DMS79 (cell line): ENCODE data around the gene KCND2.
A peak's percentile ranks its signal among the peaks of the same experiment; 100 is the strongest.
"Not testable (repeated sequence)": the region's sequence is repeated elsewhere in the genome, so short reads cannot be mapped to it uniquely, and the experiment has no call there.

ENCODE experiments used
- DNase-seq: peaks from one replicate; lab custom pipeline; 2025; lab: John Stamatoyannopoulos, UW

KCND2 gene

DNA sequence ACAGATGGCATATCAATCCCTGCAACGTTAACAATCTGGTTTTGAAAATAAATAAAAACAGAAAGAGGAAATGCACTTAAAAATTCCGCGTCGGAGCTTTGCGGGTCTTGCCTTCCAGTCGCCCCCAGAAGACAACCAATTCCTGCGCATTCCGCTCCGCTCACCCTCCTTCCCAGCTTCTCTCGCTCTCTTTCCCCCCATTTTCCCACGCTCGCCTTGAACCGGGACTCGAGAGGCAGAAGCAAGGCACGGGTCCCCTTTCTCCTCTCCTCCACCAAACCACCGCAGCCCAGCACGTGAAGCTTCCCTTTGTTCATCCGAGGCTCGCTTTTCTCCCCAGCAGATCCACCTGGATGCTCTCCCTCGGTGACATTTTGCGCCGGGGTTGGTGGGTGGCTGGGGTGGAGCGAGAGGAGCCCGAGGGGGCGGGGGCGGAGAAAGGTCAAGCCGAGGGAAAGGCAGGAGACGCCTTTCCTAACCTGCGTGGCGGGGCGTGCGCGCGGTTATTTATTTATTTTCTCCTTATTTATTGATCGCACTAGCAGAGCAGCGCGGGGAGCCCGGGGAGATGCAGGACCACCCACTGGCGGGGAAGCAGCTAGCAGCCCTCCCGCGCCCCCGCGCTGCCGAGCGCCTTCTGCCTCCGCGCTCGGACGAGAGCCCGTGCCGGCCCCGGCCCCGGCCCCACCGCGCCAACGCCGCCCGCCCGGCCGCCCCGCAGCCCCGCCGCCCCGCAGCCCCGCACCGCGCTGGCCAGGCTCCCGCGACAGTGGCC, at the start of gene KCND2:
Gene KCND2, plus strand, starts transcription at position 475 of the 775 bp plus-strand sequence.
- no peak for DNase-seq

DNA sequence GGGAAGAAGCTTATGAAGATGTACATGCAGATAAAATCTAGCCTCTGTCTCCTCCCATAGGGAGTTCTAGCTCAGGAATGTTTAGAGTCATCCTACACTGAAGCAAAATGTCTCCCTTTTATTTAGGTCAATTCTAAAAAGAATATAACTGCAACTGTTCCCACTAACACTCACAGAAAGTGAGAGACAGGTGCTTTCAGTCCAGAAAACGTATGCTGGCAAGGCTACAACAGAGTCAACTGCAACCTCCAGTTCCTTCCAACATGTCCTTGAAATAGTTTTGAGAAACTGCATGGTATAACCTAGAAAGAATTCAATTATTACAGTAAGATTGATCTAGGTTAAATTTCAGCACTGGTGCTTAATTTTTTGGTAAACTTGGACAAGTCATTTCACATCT, 46.8 kb upstream of the KCND2 start:
- no peak for DNase-seq

DNA sequence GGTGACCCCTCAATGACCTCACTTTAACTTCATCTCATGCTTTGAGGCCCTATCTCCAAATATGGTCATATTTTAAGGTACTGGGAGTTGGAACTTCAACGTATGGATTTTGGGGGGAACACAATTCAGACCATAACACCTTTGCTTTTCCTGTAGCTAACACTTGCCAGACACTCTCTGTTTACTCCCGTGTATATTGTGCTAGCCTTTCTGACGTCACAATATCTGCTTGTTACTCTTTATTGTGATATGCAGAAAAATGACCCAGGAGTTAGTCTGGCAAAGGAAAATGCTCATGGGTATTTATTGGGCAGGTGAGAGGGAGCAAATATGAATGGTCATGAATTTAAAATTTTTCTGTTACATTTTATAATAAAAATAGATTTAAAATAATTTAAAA, 45.7 kb upstream of the KCND2 start:
- DNase-seq = no peak

- DNase-seq = no peak
Measured at GRCh38 chr7:120229084-120229483, 43.9 kb upstream of the KCND2 start.

DNA sequence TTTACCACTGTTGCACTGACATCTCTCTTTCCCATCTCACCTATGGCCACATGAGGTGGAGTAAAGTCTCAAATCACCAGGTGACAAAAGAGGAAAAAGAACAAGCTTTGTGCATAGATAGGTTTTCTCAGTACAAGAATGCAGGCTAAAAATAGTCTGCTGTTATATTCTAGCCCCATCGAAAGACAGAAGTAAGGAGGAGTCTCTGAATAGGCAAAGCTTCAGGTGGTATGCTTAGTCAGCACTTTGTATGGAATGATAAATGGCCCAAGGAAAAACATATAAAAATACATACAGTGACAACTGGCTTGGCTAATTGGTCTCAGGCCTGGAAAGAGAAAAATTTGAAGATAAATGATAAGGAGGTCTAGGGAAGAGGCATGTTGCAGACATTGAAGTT, 39.6 kb upstream of the KCND2 start:
- DNase-seq = no peak

DNA sequence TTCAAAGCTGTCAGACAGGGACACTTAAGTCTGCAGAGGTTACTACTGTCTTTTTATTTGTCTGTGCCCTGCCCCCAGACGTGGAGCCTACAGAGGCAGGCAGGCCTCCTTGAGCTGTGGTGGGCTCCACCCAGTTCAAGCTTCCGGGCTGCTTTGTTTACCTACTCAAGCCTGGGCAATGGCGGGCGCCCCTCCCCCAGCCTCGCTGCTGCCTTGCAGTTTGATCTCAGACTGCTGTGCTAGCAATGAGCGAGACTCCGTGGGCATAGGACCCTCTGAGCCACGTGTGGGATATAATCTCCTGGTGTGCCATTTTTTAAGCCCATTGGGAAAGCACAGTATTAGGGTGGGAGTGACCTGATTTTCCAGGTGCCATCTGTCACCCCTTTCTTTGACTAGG, 32.6 kb upstream of the KCND2 start:
- not testable (repeated sequence) for DNase-seq

GRCh38 chr7:120241973-120242372, 31.0 kb upstream of the KCND2 start:
- no peak for DNase-seq

GRCh38 chr7:120254845-120255244, 18.1 kb upstream of the KCND2 start:
- DNase-seq = no peak

GRCh38 chr7:120256344-120257070, 16.5 kb upstream of the KCND2 start:
- DNase-seq = no peak

DNA sequence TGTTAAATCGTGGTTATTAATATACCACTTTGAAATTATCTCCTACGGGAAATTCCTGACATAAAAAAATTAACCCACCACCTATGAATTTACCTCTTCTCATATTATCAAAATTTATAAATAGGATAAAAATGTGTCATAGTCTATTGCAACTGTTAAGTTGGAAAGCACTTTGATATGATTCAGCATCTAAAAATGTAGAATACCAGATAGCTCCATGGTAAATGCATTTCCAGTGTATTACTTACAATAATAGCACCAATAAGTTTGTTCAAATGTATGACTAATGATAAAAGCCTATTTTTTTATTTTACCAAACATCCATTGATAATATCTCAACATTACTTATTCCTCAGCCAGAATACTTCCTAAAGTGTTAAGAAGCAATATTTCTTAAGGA, 13.6 kb upstream of the KCND2 start:
- DNase-seq = no peak

- no peak for DNase-seq
Measured at GRCh38 chr7:120260111-120260510, 12.9 kb upstream of the KCND2 start.

GRCh38 chr7:120272261-120272660, 714 bp upstream of the KCND2 start:
- no peak for DNase-seq

DNA sequence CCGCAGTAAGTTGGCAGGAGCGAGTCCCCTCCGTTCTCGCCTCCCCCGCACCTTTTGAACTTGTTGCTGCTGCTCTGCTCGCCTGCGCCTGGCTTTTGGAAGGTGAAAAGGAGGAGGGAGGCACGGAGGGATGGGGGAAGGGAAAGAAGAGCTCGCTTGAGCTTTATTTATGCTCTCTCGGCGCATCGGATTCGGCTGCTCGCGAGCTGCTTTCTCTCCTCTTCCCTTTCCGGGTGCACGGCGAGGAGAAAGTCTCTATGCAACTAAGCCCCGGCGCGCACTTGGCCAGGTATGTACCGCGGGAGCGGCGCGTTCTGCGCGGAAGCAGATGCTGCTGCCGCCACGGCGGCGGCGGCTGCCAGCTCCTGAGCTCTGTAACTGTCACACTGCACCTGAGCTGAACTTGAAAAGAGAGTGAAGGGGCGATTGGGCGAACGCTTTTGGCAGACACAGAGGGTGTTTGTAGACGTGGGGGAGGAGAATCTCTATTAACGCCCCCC, 551 bp downstream of the KCND2 start:
- peak; percentile 13 for DNase-seq

DNA sequence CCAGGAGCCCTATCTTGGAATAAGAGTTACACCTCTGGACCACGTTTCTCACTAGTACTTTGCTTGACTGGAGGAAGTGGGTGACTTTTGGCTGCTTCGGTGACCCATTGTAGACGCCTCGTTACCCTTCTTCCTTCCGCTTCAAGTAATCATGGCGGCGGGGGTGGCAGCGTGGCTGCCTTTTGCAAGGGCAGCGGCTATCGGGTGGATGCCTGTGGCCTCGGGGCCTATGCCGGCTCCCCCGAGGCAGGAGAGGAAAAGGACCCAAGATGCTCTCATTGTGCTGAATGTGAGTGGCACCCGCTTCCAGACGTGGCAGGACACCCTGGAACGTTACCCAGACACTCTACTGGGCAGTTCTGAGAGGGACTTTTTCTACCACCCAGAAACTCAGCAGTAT, 1.5 kb downstream of the KCND2 start:
- DNase-seq = no peak

- DNase-seq = no peak
Measured at GRCh38 chr7:120274899-120275298, 1.9 kb downstream of the KCND2 start.

- DNase-seq = no peak
Measured at GRCh38 chr7:120276720-120277119, 3.7 kb downstream of the KCND2 start.

GRCh38 chr7:120278773-120279172, 5.8 kb downstream of the KCND2 start:
- no peak for DNase-seq

DNA sequence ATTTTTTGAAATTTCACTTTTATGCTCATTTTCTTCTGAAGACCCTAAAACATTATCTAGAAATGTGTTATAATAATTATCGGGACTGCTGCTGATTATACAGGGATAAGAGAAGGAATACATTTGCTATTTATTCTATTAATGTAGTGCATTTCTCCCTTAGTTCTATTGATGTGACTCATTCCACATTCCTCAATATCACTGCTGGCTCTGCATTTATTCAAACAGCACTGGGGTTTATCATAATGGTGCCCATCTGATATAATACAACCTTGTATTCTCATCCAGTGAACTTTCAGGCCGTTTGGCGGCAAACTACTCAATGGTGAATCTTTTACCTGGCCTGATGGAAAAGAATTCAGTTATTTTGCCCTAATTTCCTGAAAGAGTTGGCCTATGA, 7.8 kb downstream of the KCND2 start:
- no peak for DNase-seq

DNA sequence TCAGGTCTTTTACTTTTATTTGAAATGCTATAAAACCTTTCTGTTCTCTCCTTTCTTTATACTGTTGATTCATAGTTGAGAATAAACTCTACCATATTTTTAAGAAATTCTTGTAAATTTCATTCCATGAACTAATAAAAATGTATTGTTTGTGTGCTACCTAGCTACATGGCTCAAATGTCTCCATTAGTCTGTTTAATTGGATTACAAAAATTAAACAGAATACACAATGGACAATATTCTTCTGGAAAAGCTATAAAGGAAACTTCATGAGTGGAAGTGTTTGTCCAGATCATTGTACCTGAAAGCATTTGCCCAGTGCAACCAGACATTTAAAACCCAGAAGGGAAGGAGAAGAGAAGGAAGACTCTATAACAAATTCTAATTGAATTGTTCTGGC, 20.1 kb downstream of the KCND2 start:
- no peak for DNase-seq

DNA sequence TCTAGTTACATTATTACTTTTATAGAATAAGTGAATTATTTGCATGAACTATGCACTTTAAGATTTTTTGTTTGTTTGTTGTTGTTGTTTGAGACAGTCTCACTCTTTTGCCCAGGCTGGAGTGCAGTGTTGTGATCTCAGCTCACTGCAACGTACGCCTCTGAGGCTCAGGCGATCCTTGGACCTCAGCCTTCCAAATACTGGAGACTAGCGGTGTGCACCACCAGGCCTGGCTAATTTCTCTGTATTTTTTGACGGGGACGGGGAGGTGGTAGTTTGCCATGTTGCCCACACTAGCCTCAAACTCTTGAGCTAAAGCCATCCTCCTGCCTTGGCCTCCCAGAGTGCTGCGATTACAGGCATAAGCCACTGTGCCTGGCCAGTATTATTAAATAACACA, 29.2 kb downstream of the KCND2 start:
- DNase-seq = no peak

GRCh38 chr7:120303105-120303504, 30.1 kb downstream of the KCND2 start:
- no peak for DNase-seq

DNA sequence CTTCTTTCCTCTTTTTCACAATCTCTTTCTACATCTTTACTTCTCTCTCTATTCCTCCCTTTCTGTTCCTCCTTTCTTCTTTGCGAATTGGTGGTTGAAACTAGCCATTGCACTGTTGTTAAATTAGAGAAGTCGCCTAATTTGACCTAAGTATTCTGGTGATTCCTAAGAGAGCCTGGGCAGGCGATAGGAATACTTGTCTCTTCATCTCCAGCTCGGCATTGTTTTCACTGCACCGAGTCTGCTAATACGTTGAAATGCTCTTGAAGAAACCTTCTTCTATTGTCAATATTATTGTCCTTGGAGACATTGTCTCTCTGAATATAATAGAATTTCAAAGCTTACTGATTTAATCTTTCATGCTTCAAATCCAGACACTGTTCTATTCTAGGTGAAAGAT, 31.7 kb downstream of the KCND2 start:
- no peak for DNase-seq

GRCh38 chr7:120307991-120308545, 35.1 kb downstream of the KCND2 start:
- no peak for DNase-seq
